ENCODE measurements around the gene CEP57. TPM values are rescaled to one million over a fixed set of nuclear protein-coding genes. Genes with fewer than 3 reads are reported as not detected.
"Not testable (repeated sequence)": the region's sequence is repeated elsewhere in the genome, so short reads cannot be mapped to it uniquely, and the experiment has no call there.

The CEP57 gene
- total RNA-seq, 1 donor from 2014 or later = 33.8 TPM

GRCh38 chr11:95845167-95845566 is 54.9 kb downstream of the CEP57 start:
- H3K27ac ChIP-seq = no peak overlapping the region
- peaks cover 60% of the 10 kb centered on the region for H3K36me3 ChIP-seq
- no peak overlapping the region for H3K4me3 ChIP-seq
- no peaks in the 10 kb centered on the region for H3K27me3 ChIP-seq
- H3K9me3 ChIP-seq = no peaks in the 10 kb centered on the region
- TF ChIP-seq, protein P1, sequence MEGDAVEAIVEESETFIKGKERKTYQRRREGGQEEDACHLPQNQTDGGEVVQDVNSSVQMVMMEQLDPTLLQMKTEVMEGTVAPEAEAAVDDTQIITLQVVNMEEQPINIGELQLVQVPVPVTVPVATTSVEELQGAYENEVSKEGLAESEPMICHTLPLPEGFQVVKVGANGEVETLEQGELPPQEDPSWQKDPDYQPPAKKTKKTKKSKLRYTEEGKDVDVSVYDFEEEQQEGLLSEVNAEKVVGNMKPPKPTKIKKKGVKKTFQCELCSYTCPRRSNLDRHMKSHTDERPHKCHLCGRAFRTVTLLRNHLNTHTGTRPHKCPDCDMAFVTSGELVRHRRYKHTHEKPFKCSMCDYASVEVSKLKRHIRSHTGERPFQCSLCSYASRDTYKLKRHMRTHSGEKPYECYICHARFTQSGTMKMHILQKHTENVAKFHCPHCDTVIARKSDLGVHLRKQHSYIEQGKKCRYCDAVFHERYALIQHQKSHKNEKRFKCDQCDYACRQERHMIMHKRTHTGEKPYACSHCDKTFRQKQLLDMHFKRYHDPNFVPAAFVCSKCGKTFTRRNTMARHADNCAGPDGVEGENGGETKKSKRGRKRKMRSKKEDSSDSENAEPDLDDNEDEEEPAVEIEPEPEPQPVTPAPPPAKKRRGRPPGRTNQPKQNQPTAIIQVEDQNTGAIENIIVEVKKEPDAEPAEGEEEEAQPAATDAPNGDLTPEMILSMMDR (IDR thresholded peaks at IDR 0.05) = no peak
- no peaks in the 10 kb centered on the region for H3K4me1 ChIP-seq
- ATAC-seq = no peak
- DNase-seq = no peak
- intact Hi-C loops (cut with DNase I) = no loop called here

- ATAC-seq = peak; percentile 89
- intact Hi-C loops (cut with DNase I) = no loop called here
Measured at GRCh38 chr11:95849087-95849825, 59.0 kb downstream of the CEP57 start.

DNA sequence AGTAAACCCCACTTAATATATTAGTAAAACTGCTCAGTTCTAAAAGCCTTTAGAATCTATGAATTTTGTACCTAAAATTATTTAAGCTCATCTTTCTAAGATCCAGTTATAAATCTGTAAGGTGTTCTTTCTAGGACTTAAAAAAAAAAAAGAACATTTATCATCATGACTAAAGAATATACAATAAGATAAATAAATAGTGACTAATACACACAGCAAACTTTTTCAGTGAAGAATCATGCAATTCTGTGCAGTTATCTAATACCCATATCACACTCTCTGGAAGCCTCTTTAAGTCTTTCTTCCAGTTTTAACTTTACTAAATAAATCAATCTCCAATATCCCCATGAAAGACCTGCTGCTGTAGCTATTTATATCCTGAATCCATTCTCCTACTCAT is 59.8 kb downstream of the CEP57 start:
- Histone ChIP-seq H3K4me3 (no peak overlapping the region), H3K27me3 (no peaks in the 10 kb centered on the region), H3K4me1 (no peaks in the 10 kb centered on the region), H3K9me3 (no peaks in the 10 kb centered on the region), H3K36me3 (peaks cover 44% of the 10 kb centered on the region), H3K27ac (no peak overlapping the region)
- TF ChIP-seq, protein P1 (IDR thresholded peaks at IDR 0.05) = no peak
- intact Hi-C loops (cut with DNase I) = no loop called here
- DNase-seq (no peak), ATAC-seq (no peak)

More at GRCh38 chr11:95849087-95849825, 59.0 kb downstream of the CEP57 start:
- Histone ChIP-seq H3K27me3 (no peaks in the 10 kb centered on the region), H3K4me1 (no peaks in the 10 kb centered on the region), H3K9me3 (no peaks in the 10 kb centered on the region), H3K36me3 (peaks cover 53% of the 10 kb centered on the region), H3K27ac (no peak overlapping the region), H3K4me3 (no peak overlapping the region)
- TF ChIP-seq, protein P1 (IDR thresholded peaks at IDR 0.05) = peak; percentile 50
- DNase-seq = no peak

DNA sequence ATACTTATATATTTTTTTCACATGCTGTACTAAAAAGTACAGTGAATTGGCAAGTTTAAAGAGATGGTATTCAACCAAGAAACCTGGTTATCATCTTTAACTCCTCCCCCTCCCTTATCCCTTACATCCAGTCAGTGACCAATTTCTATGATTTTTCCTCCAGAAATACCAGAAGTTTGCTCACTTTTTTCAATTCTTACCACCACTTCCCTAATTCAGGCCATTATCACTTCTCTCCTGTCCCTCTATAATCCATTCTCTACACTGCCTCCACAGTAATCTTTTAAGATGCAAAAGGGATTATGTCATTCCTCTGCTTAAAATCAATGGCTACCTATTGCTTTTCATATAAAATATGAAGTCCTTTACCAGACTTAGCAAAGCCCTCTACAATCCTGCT is 62.8 kb downstream of the CEP57 start:
- Histone ChIP-seq H3K4me3 (no peak overlapping the region), H3K4me1 (no peaks in the 10 kb centered on the region), H3K27me3 (no peaks in the 10 kb centered on the region), H3K27ac (no peak overlapping the region), H3K9me3 (no peaks in the 10 kb centered on the region), H3K36me3 (peaks cover 34% of the 10 kb centered on the region)
- intact Hi-C loops (cut with DNase I) = no loop called here
- TF ChIP-seq, protein P1 (IDR thresholded peaks at IDR 0.05) = no peak
- no peak for DNase-seq
- ATAC-seq = no peak

DNA sequence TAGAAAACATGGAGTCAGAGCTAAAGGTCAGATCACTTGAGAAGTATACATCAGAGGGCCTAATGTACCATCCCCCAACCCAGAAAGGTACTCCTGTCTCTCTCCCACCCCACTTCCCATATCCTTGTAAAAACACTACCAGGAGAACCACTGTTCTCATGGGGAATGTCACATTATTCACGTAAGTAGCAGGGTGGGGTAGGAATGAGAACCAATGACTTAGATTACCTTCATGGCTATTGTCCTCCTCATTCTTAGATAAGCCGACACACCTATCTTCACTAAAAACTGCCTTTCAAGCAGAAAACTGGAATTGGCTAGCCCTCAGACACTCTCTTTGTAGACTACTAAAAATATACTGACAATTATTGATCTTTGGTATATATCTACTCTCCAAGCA is 63.6 kb downstream of the CEP57 start:
- no peak for ATAC-seq

GRCh38 chr11:95854362-95854761 is 64.1 kb downstream of the CEP57 start:
- DNase-seq; intact Hi-C loops (cut with DNase I): not testable (repeated sequence)

More for the DNA sequence above, 63.6 kb downstream of the CEP57 start:
- Histone ChIP-seq H3K4me3 (no peak overlapping the region), H3K9me3 (no peaks in the 10 kb centered on the region), H3K27me3 (no peaks in the 10 kb centered on the region), H3K36me3 (peaks cover 31% of the 10 kb centered on the region), H3K4me1 (no peaks in the 10 kb centered on the region), H3K27ac (no peak overlapping the region)
- no peak for DNase-seq
- intact Hi-C loops (cut with DNase I) = no loop called here
- TF ChIP-seq, protein P1 (IDR thresholded peaks at IDR 0.05) = no peak

DNA sequence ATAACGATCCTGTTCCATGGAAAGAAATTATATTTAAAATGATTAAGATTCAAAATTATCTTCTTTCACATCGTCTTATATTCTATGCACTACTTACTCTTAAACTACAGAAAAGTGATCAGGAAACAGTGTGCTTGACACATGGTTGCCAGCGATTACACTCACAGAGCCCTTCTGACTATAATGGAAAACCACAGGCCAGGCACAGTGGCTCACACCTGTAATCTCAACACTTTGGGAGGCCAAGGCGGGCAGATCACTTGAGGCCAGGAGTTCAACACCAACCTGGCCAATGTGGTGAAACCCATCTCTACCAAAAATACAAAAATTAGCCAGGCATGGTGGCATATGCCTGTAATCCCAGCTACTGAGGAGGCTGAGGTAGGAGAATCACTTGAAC is 69.7 kb downstream of the CEP57 start:
- intact Hi-C loops (cut with DNase I); H3K27me3 ChIP-seq; H3K27ac ChIP-seq; H3K4me3 ChIP-seq; H3K4me1 ChIP-seq; H3K9me3 ChIP-seq; ATAC-seq; DNase-seq: not testable (repeated sequence)
- peaks cover 38% of the 10 kb centered on the region for H3K36me3 ChIP-seq

More at GRCh38 chr11:95854362-95854761, 64.1 kb downstream of the CEP57 start:
- H3K4me3 ChIP-seq, H3K9me3 ChIP-seq, H3K27me3 ChIP-seq, H3K4me1 ChIP-seq, ATAC-seq, H3K27ac ChIP-seq: not testable (repeated sequence)
- peaks cover 30% of the 10 kb centered on the region for H3K36me3 ChIP-seq

Measured in upper lobe of right lung (tissue), 1 donor.